PFSK-1 (cell line): Measurements from ENCODE around the gene MCM5.

Experiments used
- POLR2AphosphoS5 ChIP-seq: IDR thresholded peaks from 2 replicates; pipeline ENCODE4 v1.6.1; 2012; ENCODE audit warnings: low read depth, mild to moderate bottlenecking, control low read depth, low read length, moderate library complexity
- REST ChIP-seq, 2 experiments: IDR thresholded peaks; 2 replicates each; pipeline versions ENCODE4 v1.6.1 to v1.8.0; 2011 to 2012; ENCODE audit warnings: low read depth in 2 of 2, low read length in 2 of 2, control low read depth in 1 of 2, inconsistent platforms in 1 of 2, mild to moderate bottlenecking in 1 of 2, moderate library complexity in 1 of 2; ENCODE audit not compliant: insufficient read depth in 1 of 2
- SIN3A ChIP-seq: IDR thresholded peaks from 2 replicates; pipeline ENCODE4 v1.6.1; 2012; ENCODE audit warnings: mild to moderate bottlenecking, low read length, moderate library complexity, borderline replicate concordance; ENCODE audit not compliant: insufficient read depth
- TAF1 ChIP-seq: IDR thresholded peaks from 2 replicates; pipeline ENCODE4 v1.6.1; 2012; ENCODE audit warnings: low read length, control low read depth, borderline replicate concordance; ENCODE audit not compliant: insufficient read depth

- TF ChIP-seq SIN3A (no peak), POLR2AphosphoS5 (no peak), REST (IDR thresholded peaks at IDR 0.05; ENCODE audit: insufficient read depth in 1 of 2, low read depth in 2 of 2, low read length in 2 of 2) (no peak), TAF1 (no peak)
Observed at GRCh38 chr22:35457729-35458546, 58.0 kb downstream of the MCM5 start.
